Mesenteric fat pad (tissue), 1 donor: Measurements from ENCODE around the gene DENND10. TPM values are rescaled to one million over a fixed set of nuclear protein-coding genes. Genes with fewer than 3 reads are reported as not detected.
"Not testable (repeated sequence)": the region's sequence is repeated elsewhere in the genome, so short reads cannot be mapped to it uniquely, and the experiment has no call there.

Source experiments
- DNase-seq: peaks from one replicate; pipeline ENCODE4 v3.0.0-alpha.2; 2020; ENCODE audit warnings: low spot score
- total RNA-seq: library from RNA; stranded (reverse); fragmentation: NEBNext Ultra II Directional; extraction: Animal tissue kit (Norgen Biotek cat#: 25700); gene quantifications from one replicate; pipeline ENCODE4 v1.2.1, GENCODE V29; 2021
- donor health status: DM: yes; HTN: yes; CAD: no.

DENND10 gene
- total RNA-seq, 1 donor from 2014 or later = 49.4 TPM

GRCh38 chr10:119096641-119097415 is 7.1 kb upstream of the DENND10 start:
- not testable (repeated sequence) for DNase-seq

- DNase-seq = no peak
Measured at GRCh38 chr10:119098576-119098975, 5.3 kb upstream of the DENND10 start.

GRCh38 chr10:119100434-119101238 is 3.3 kb upstream of the DENND10 start:
- no peak for DNase-seq

GRCh38 chr10:119101366-119102098 is 2.4 kb upstream of the DENND10 start:
- DNase-seq = no peak

- no peak for DNase-seq
Measured at GRCh38 chr10:119103241-119103902, 541 bp upstream of the DENND10 start.

GRCh38 chr10:119104654-119105015 is 722 bp downstream of the DENND10 start:
- no peak for DNase-seq

GRCh38 chr10:119105155-119105554 is 1.2 kb downstream of the DENND10 start:
- DNase-seq = no peak

- DNase-seq = not testable (repeated sequence)
Measured at GRCh38 chr10:119105899-119106298, 2.0 kb downstream of the DENND10 start.

- DNase-seq = not testable (repeated sequence)
Measured at GRCh38 chr10:119107106-119107505, 3.2 kb downstream of the DENND10 start.

- not testable (repeated sequence) for DNase-seq
Measured at GRCh38 chr10:119107771-119108170, 3.9 kb downstream of the DENND10 start.

- no peak for DNase-seq
Measured at GRCh38 chr10:119112056-119112455, 8.1 kb downstream of the DENND10 start.

- DNase-seq = no peak
Measured at GRCh38 chr10:119113751-119114732, 10.1 kb downstream of the DENND10 start.

- DNase-seq = no peak
Measured at GRCh38 chr10:119115926-119116325, 12.0 kb downstream of the DENND10 start.

- no peak for DNase-seq
Measured at GRCh38 chr10:119116326-119116951, 12.5 kb downstream of the DENND10 start.

- DNase-seq = no peak
Measured at GRCh38 chr10:119118231-119118630, 14.3 kb downstream of the DENND10 start.

GRCh38 chr10:119119400-119119799 is 15.5 kb downstream of the DENND10 start:
- DNase-seq = no peak

GRCh38 chr10:119120413-119120867 is 16.5 kb downstream of the DENND10 start:
- DNase-seq = no peak

GRCh38 chr10:119120875-119121274 is 17.0 kb downstream of the DENND10 start:
- DNase-seq = no peak

- DNase-seq = no peak
Measured at GRCh38 chr10:119125942-119126341, 22.0 kb downstream of the DENND10 start.
